HG03060 (cell line): ENCODE measurements around the gene KDM3A.

Source experiments
- ATAC-seq: cut with Tn5 transposase; IDR thresholded peaks from one replicate; pipeline ENCODE4 v1.9.1; 2021; ENCODE audit warnings: low read depth, moderate number of reproducible peaks; ENCODE audit not compliant: unreplicated experiment

Gene KDM3A, protein sequence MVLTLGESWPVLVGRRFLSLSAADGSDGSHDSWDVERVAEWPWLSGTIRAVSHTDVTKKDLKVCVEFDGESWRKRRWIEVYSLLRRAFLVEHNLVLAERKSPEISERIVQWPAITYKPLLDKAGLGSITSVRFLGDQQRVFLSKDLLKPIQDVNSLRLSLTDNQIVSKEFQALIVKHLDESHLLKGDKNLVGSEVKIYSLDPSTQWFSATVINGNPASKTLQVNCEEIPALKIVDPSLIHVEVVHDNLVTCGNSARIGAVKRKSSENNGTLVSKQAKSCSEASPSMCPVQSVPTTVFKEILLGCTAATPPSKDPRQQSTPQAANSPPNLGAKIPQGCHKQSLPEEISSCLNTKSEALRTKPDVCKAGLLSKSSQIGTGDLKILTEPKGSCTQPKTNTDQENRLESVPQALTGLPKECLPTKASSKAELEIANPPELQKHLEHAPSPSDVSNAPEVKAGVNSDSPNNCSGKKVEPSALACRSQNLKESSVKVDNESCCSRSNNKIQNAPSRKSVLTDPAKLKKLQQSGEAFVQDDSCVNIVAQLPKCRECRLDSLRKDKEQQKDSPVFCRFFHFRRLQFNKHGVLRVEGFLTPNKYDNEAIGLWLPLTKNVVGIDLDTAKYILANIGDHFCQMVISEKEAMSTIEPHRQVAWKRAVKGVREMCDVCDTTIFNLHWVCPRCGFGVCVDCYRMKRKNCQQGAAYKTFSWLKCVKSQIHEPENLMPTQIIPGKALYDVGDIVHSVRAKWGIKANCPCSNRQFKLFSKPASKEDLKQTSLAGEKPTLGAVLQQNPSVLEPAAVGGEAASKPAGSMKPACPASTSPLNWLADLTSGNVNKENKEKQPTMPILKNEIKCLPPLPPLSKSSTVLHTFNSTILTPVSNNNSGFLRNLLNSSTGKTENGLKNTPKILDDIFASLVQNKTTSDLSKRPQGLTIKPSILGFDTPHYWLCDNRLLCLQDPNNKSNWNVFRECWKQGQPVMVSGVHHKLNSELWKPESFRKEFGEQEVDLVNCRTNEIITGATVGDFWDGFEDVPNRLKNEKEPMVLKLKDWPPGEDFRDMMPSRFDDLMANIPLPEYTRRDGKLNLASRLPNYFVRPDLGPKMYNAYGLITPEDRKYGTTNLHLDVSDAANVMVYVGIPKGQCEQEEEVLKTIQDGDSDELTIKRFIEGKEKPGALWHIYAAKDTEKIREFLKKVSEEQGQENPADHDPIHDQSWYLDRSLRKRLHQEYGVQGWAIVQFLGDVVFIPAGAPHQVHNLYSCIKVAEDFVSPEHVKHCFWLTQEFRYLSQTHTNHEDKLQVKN (N-terminal part only)

GRCh38 chr2:86440631-86441391 lies at the start of gene KDM3A:
Gene KDM3A (plus strand): TSS chr2:86441371. CDS start chr2:86442048, 677 bp downstream.
- ATAC-seq, result peak; percentile 45

- no peak for ATAC-seq
These were observed 48.2 kb upstream of the KDM3A start for GRCh38 chr2:86392873-86393518.

GRCh38 chr2:86393521-86394491 lies 47.4 kb upstream of the KDM3A start:
- ATAC-seq, result no peak

GRCh38 chr2:86396291-86396785 lies 44.8 kb upstream of the KDM3A start:
- ATAC-seq, result no peak

DNA sequence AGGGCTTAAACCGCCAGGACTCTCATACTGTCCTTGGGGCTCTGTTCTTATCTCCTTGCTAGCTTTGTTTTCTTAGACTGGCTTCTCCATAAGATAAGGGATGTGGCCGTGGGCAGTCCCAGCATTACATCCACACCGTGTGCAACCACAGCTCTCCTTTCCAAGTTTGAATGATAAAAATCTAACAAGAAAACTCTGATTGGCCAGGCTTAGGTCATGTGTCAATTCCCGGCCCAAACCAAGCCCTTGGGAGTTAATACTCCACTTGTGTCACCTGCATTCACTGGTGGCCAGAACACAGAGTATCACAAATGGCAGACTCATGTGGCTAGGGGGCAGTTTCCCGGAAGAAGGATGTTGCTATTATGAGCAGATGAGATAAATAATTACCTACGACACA lies 43.2 kb upstream of the KDM3A start:
- peak; percentile 29 for ATAC-seq

GRCh38 chr2:86398500-86399474 lies 42.4 kb upstream of the KDM3A start:
- peak; percentile 41 for ATAC-seq

- ATAC-seq, result no peak
These were observed 40.9 kb upstream of the KDM3A start for GRCh38 chr2:86400321-86400720.

DNA sequence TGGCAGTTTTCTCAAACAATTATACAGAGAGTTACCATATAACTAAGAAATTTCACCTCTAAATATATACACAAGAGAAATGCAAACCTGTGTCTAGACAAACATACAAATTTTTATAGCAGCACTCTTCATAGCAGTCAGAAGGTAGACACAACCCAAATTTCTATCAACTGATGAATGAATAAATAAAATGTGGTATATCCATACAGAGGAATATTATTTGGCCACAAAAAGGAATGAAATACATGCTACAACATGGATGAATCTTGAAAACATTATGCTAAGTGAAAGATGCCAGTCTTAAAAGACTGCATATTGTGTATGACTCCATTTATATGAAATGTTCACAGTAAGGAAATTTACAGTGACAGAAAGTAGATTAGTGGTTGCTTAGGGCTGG lies 30.6 kb upstream of the KDM3A start:
- ATAC-seq, result no peak

GRCh38 chr2:86411396-86411795 lies 29.8 kb upstream of the KDM3A start:
- no peak for ATAC-seq

- no peak for ATAC-seq
These were observed 29.2 kb upstream of the KDM3A start for GRCh38 chr2:86412007-86412406.

DNA sequence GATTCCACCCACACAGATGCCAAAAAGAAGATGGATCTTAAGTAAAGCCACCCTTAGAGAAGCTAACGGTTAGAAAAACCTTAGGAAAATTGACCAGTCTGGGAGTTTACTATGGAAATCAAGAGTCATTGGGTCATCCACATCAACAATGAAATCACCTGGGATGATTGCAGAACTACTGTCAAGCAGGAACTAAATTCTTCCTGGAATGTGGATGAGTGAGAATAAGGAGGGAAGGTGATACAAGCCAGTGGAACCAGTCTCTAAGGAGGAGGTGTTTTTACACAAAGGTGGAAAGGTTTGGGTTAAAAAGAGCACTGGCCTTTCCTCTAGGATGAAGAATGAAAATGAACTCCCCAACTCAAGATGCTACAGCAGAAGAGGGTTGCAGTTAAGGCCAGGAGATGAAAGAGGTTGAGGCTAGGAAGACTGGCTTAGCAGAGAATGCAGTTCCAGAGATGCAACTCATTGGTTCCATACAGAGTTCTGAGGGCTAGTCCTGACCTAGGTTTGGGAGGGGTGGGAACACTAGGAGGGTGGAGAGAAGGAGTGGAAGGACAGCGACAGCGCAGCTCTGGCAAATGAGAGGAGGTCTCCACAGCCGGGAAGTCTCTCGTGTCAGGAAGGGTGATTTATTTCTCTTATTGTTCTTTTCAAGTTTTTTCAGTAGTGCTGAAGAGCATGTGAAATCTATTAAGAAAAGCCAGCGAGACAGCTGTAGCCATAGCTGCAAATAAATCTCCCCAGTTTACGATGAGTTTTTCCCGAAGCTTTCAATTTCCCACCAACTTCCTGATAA lies 27.7 kb upstream of the KDM3A start:
- ATAC-seq, result no peak

DNA sequence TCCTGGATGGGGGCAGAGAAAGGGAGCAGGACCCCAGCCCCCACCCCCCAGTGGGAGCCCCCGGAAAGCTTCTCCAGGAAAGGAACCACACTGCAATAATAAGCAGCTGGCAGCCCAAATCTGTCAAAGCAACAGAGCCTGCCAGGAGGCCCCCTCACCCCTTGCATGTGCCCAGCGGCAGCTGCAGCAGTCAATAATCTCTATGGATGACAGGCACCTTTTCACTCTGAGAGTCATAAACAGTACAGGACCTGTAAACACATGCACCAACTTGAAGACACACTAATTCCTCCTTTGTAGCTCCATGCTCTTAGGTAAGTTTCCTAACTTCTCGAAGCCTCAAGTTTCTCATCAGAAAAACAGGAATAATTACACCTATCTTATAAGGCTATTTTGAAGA lies 26.2 kb upstream of the KDM3A start:
- no peak for ATAC-seq

DNA sequence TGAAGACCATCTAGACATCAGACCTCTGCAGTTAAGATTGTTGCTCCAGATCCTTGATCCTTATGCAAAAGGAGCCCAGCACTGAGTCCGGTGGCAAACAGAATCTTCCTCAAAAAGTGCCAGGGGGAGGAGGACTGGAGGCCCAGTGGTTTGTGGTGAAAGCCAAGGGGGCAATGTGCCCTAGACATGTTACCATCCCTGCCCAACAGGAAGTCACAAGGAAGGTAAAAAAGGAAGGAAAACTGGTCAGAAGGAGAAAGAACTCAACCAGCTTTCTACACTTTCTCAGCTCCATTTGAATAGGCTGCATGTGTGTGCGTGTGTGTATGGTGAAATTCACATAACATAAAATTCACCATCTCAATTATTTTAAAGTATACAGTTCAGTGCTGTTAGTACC lies 25.0 kb upstream of the KDM3A start:
- no peak for ATAC-seq

GRCh38 chr2:86417961-86418360 lies 23.2 kb upstream of the KDM3A start:
- ATAC-seq, result no peak

GRCh38 chr2:86420913-86421312 lies 20.3 kb upstream of the KDM3A start:
- no peak for ATAC-seq

- no peak for ATAC-seq
These were observed 14.9 kb upstream of the KDM3A start for GRCh38 chr2:86426271-86426670.
